ENCODE data around the gene HOXB5. TPM values are rescaled to one million over a fixed set of nuclear protein-coding genes. Genes with fewer than 3 reads are reported as not detected.

Gene HOXB5
- total and polyA plus RNA-seq, 2 donors = 0.16 to 1.2 TPM

DNA sequence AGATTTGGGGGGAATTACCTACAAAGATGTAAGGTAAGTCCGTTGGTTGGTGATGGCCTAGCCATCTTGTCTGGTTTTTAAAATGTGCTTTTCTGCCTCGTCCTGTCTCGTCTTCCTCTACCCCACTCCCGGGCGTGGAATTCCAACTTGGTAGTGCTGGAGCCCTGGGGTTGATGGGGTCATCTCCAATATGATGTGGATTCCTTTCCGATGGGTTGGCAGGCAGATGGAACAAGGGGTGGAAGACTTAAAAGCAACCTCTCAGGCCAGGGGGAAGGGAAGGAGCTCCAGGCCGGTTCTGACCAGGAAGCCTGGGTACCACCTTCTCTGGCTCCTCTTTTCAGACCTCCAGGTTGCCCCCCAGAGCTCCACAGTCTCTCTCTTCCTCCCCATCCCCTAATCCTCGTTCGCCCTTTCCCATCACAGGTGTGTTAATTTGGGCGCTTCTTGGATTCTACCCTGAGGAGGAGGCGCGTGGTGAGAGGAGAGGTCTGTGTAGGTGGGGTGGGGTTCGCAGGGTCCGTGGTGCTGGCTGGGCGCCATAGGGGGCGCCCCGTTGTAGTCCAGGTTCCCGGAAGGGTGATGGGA, 43.6 kb downstream of the HOXB5 start:
- Histone ChIP-seq H3K36me3 (ENCODE audit: insufficient read depth) (no peaks in the 10 kb centered on the region), H3K4me1 (ENCODE audit: insufficient read depth) (peaks cover 2% of the 10 kb centered on the region), H3K27ac (ENCODE audit: low read depth) (no peak overlapping the region), H3K4me3 (ENCODE audit: low read depth, low read length) (no peak overlapping the region)
- 76% methylated on average over 18 of the region's 18 CpGs for WGBS
- DNase-seq (ENCODE audit: extremely low spot score) = no peak

DNA sequence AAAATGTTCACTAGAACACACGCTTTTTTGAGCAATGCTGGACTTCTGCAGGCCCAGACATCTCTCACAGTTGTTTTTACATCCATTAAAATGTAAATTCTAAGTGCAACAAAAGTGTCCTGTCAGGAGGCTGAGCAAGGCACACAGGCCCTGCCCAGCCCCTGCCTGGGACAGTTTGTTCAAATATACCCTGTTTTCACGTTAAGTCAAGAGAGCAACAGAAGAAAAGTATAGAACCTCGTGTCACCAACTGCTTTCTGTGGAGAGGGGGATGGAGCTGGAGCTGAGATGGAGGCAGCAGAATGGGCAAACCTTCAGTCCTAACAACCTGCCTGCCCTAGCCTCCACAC, 44.3 kb downstream of the HOXB5 start:
- no peak overlapping the region for H3K27ac ChIP-seq (ENCODE audit: low read depth)
- no peak overlapping the region for H3K4me3 ChIP-seq (ENCODE audit: low read depth, low read length)
- 82% methylated on average over 3 of the region's 3 CpGs for WGBS
- H3K36me3 ChIP-seq (ENCODE audit: insufficient read depth) = no peaks in the 10 kb centered on the region
- DNase-seq (ENCODE audit: extremely low spot score) = no peak
- peaks cover 2% of the 10 kb centered on the region for H3K4me1 ChIP-seq (ENCODE audit: insufficient read depth)

DNA sequence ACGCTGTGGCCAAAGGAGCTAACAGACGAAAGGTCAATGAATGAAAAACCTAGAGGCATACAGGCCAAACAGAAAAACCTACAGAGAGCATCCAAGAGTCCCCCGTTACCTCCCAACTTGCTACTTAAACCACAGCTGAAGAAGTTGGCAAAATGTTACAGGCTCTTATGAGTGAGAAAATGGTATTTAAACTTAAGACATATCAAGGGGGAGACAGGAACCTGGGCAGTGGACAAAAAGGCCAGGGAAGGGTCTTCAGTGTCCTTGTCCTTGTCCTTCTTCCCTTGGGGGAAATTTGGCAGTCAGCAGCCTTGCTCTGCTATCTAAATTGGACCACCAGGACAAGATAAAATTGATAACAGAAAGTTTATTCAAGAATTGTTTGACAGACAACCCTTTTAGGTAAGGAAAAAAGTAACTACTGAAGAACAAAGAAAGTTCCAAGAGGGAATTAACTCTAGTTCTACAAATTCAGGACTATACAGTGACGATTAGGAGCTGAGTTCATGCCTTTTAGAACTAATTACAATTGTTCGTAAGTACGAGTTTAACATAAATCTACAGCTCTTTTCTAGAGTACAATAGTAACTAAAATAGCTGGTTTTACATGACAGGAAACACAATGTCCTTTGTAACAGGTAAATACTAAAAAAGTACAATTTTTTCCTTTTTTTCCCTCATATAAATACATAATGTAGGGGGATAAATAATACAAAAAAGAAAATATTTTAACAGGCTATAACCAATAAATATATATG, 44.9 kb downstream of the HOXB5 start:
- peaks cover 2% of the 10 kb centered on the region for H3K4me1 ChIP-seq (ENCODE audit: insufficient read depth)
- no peak for DNase-seq (ENCODE audit: extremely low spot score)
- H3K4me3 ChIP-seq (ENCODE audit: low read depth, low read length) = no peak overlapping the region
- H3K36me3 ChIP-seq (ENCODE audit: insufficient read depth) = no peaks in the 10 kb centered on the region
- 64% methylated on average over 6 of the region's 6 CpGs for WGBS
- H3K27ac ChIP-seq (ENCODE audit: low read depth) = no peak overlapping the region

DNA sequence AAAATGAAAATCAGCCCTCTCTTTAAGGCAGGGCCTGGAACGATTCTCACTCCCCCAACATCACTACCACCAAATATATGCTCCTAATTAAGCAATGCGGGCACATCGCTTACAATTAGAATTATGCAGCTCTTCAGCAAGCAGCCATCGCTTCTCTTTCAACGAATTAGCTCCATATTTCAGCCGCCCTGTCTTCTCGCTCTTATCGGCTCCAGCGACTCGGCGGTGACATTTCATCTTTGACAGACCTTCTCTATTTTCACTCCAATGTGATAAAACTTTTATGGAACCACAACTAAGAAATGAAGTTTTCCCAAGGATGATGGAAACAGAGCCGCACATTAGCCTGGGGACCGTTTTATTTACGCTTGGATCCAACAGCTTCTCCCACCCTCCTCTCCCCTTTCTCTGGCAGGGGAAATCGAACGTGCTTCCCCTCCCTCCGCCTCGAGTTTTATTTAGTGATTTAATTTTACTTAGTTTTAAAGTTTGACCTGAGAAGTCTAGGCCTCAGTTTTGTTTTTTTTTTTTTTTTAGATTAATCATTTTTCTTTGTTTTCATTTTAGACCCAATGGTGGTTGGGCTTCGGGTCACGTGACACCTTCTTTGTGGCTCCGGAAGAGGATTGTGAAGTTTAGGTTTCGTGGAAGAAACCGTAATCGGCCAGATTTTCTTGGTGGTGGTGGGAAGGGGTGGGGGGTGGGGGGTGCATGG, 45.6 kb downstream of the HOXB5 start:
- H3K4me1 ChIP-seq (ENCODE audit: insufficient read depth) = peaks cover under 1% of the 10 kb centered on the region
- H3K4me3 ChIP-seq (ENCODE audit: low read depth, low read length) = no peak overlapping the region
- WGBS = 47% methylated on average over 24 of the region's 24 CpGs
- H3K36me3 ChIP-seq (ENCODE audit: insufficient read depth) = no peaks in the 10 kb centered on the region
- DNase-seq (ENCODE audit: extremely low spot score) = no peak
- H3K27ac ChIP-seq (ENCODE audit: low read depth) = no peak overlapping the region

DNA sequence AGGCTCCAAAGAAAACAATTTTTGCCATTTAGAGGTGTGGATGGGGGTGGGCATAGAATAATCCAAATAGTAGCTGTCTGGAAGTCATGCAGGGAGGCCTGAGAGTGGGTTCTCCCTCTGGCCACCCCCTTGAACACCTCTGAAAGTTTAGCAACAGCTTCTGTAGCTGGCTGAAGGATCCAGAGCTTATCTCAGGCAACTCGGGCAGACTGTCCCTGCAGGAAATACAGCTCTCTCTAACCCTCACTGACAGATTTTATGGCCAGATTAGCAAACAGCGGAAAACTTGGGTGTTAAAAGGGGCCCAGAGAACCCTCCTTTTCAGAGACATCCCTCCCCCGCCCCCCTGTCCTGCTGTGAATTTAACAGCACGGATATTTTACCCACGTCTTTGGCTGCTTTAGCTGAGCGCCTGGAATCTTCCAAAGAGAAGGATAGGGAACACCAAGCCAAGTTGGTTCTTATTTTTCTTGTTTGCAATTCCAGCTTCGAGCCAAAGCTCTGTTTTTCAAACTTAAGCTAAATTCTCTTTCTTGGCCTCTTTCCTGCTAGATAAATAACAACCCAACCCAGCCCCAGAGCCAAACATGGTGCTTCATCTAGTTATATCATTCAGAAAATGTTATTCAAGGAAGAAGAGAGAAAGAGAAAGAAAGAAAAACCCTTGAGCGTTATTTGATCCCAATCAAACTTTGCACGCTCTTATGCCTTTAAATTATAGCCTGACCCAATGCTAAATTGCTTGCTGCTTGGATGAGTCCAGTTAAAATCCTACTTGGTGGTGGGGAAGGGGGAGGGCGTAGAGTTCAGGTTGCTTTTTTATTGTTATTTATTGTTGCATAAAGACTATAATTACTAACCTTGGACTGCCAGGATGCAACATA, 46.4 kb downstream of the HOXB5 start:
- 23% methylated on average over 10 of the region's 10 CpGs for WGBS
- no peak overlapping the region for H3K27ac ChIP-seq (ENCODE audit: low read depth)
- no peaks in the 10 kb centered on the region for H3K4me1 ChIP-seq (ENCODE audit: insufficient read depth)
- H3K4me3 ChIP-seq (ENCODE audit: low read depth, low read length) = no peak overlapping the region
- no peaks in the 10 kb centered on the region for H3K36me3 ChIP-seq (ENCODE audit: insufficient read depth)
- no peak for DNase-seq (ENCODE audit: extremely low spot score)

DNA sequence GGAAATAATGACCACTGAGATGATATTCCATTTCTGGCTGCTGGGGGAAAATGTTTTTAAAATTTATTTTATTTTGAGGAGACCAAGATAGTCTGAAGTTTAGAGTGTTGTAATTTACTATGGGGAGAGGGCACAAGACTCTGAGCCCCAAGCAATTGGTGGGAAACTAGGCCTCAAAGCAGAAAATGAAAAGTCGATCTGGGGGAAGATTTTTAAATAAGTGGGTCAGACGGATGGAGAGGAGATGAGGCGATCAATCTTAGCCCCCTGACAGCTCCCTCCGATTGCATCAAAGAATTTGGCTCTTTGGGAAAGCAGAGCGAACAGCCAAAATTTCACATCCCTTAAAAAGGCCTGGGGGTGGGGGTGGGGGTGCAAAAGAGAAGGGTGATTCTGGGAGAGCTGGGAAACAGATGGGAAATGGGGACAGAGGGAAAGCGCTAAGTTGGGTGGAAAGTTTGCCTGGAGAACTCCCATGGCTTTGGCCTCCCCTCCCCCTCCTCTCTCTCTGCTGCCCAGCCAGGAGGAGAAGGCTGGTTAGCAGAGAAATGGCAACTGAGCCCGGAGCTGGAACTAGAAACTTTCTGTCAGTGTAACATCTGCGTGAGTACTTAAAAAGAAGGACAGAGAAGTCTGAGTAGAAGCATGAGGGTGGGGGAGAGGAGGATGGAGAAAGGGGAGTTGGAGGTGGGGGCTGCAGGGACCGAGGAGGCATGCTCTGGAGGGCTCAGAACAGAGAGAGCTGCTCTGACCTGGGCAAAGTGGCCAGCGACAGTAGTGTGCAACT, 47.2 kb downstream of the HOXB5 start:
- H3K4me3 ChIP-seq (ENCODE audit: low read depth, low read length) = no peak overlapping the region
- WGBS = 49% methylated on average over 10 of the region's 10 CpGs
- no peak overlapping the region for H3K27ac ChIP-seq (ENCODE audit: low read depth)
- no peaks in the 10 kb centered on the region for H3K36me3 ChIP-seq (ENCODE audit: insufficient read depth)
- no peaks in the 10 kb centered on the region for H3K4me1 ChIP-seq (ENCODE audit: insufficient read depth)
- no peak for DNase-seq (ENCODE audit: extremely low spot score)

DNA sequence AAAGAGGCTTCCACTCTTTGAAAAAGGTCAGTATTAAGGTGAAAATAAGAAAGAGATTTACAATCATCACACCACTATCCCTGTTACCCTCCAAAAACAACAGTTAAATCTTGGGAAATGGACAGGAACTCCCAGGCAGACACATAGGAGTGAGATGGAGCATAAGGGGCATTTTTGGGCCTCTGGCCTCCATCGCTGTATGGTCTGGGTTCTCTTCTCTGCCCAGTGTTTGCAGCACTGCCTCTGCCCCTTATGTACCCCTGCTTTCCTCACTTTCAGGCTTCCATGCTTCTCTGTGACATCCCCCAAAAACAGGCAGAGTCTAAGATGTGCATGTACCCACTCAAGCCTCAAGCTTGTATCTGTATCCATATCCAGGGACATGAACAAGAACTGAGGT, 48.0 kb downstream of the HOXB5 start:
- 98% methylated on average over 1 of the region's 1 CpG for WGBS
- Histone ChIP-seq H3K27ac (ENCODE audit: low read depth) (no peak overlapping the region), H3K4me1 (ENCODE audit: insufficient read depth) (no peaks in the 10 kb centered on the region), H3K36me3 (ENCODE audit: insufficient read depth) (no peaks in the 10 kb centered on the region), H3K4me3 (ENCODE audit: low read depth, low read length) (no peak overlapping the region)
- DNase-seq (ENCODE audit: extremely low spot score) = no peak

DNA sequence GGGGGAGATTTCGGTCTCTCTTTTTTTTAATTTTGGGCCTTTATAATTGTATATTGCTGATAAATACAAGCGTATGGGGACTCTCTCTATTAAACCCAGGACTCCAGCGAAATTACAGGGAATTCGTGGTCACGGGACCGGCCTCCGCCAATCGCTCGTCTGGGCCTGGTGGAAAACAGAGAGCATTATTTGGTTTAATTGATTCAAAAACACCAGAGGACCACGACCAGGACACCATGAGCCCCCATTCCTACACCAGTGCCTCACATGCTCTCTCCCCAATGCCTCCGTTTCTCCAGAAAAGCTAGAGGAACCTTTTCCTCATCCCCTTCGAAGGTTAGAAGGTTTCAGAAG, 48.6 kb downstream of the HOXB5 start, which contains the start of gene HOXB2:
TSS of gene HOXB2 (minus strand) at position 88 of the 354 bp plus-strand sequence. CDS start 198 bp downstream, outside the sequence.
- no peak for DNase-seq (ENCODE audit: extremely low spot score)

DNA sequence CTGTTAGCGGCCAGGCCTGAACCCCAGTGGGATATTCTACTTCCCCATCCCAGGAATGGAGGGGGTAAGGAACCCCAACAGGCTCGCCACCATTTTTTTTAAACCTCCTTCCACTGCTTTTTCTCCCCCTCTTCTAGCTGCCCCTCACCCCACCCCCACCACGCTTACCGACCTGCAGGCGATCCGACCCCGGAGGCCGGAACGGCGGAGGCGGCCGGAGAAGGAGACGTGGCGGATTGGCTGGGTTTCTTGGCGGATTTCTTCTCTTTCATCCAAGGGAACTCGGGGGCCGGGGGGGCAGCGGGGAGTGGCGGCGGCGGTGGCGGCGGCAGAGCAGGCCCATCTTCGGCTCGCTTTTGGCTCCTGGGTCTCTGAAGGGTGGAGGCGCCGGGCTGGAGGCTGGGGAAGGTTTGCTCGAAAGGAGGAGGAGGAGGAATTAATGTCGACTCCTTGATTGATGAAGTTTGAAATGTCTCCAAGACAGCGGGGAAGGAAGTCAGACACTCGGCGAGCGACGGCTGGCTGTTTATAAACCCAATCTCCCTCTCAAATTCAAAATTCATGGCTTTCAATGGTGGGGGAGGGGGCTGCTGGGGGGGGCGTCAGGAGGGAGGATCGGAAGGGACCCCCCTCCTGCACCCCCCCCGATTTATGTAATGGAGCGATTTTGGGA, 49.1 kb downstream of the HOXB5 start:
- Histone ChIP-seq H3K4me1 (ENCODE audit: insufficient read depth) (no peaks in the 10 kb centered on the region), H3K36me3 (ENCODE audit: insufficient read depth) (no peaks in the 10 kb centered on the region), H3K4me3 (ENCODE audit: low read depth, low read length) (peak overlapping the region; percentile 64), H3K27ac (ENCODE audit: low read depth) (peak overlapping the region; percentile 27)
- WGBS = 9% methylated on average over 38 of the region's 38 CpGs
- no peak for DNase-seq (ENCODE audit: extremely low spot score)

More for the DNA sequence above, 48.6 kb downstream of the HOXB5 start, which contains the start of gene HOXB2:
- 50% methylated on average over 12 of the region's 12 CpGs for WGBS
- Histone ChIP-seq H3K27ac (ENCODE audit: low read depth) (peak within 1 kb of the TSS; percentile 84), H3K36me3 (ENCODE audit: insufficient read depth) (no peaks in the 10 kb centered on the region), H3K4me1 (ENCODE audit: insufficient read depth) (no peaks in the 10 kb centered on the region), H3K4me3 (ENCODE audit: low read depth, low read length) (peak within 1 kb of the TSS; percentile 64)

DNA sequence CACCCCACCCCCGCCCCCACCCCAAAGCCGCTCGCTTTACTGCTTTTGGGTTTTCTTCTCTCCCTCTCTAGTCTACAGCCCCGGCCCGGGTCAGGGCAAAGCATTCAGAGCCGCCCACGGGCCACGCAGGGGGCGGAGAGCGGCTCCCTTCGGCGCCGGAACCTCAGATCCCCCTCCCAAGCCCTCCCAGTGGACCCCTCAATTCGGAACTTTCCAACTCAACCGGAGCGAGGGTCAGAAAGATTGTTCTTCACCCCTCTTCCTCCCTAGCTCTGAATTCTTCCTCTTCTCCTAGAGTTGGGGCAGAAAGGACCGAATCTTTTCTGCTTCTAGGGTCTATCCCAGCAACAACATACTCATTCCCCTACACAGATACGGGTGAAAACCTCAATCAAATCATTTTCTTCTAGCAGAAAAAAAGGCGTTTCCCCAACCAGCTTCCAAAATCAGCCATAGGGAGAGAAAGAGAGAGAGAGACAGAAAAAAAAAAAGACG, 49.7 kb downstream of the HOXB5 start:
- WGBS = 14% methylated on average over 20 of the region's 20 CpGs
- Histone ChIP-seq H3K4me3 (ENCODE audit: low read depth, low read length) (peak overlapping the region; percentile 64), H3K4me1 (ENCODE audit: insufficient read depth) (no peaks in the 10 kb centered on the region), H3K36me3 (ENCODE audit: insufficient read depth) (no peaks in the 10 kb centered on the region), H3K27ac (ENCODE audit: low read depth) (peak overlapping the region; percentile 84)
- DNase-seq (ENCODE audit: extremely low spot score) = no peak

DNA sequence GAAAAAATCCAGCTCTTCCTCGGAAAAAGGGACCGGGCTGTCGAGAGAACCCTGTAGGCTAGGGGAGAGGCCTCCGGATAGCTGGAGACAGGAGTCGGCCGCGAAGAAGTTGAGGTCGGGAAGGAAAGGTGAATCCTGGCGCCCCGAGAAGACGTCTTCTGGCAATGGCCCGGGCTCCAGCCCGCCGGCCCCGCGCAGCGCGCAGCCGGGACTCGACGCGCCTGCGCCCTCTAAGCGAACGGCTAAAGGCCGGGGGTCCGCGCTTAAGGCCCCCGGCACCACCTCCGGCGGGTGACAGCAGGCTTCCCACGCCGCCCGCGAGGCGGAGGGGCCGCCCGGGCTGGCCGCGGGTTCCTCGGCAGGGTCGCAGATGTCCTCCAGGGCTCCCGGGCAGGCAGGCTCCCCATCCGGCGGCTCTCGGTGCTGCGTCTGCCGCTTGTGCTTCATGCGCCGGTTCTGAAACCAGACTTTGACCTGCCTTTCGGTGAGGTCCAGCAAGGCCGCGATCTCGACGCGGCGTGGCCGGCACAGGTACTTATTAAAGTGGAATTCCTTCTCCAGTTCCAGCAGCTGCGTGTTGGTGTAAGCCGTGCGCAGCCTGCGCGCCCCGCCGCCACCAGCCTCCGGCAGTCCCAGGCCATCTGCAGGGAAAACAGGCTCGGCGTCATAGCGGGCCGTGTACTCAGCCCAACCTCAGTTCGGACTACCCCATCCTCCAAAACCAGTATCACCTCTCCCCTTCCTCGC, 50.3 kb downstream of the HOXB5 start:
- no peaks in the 10 kb centered on the region for H3K36me3 ChIP-seq (ENCODE audit: insufficient read depth)
- WGBS = 3% methylated on average over 72 of the region's 72 CpGs
- DNase-seq (ENCODE audit: extremely low spot score) = no peak
- peak overlapping the region; percentile 64 for H3K4me3 ChIP-seq (ENCODE audit: low read depth, low read length)
- no peaks in the 10 kb centered on the region for H3K4me1 ChIP-seq (ENCODE audit: insufficient read depth)
- peak overlapping the region; percentile 84 for H3K27ac ChIP-seq (ENCODE audit: low read depth)

DNA sequence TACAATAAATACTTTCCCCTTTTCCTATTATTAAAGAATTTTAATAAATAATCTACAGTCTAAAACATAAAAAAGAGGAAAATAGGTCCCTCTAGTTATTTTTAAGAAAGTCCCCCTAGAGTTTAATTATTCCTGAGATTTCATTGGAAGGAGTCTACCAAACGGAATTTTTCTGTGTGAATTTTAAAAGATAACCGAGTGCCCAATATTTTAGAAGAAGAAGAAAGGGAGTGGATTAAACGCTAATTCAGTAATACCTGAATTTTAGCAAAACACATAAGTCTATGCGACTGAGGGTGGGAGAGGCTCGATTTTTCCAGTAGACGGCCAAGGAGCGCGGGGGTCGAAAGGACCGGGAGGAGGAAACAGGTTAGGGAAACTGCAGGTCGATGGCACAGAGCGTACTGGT, 50.9 kb downstream of the HOXB5 start:
- H3K4me3 ChIP-seq (ENCODE audit: low read depth, low read length) = peak overlapping the region; percentile 64
- WGBS = 14% methylated on average over 12 of the region's 12 CpGs
- no peaks in the 10 kb centered on the region for H3K4me1 ChIP-seq (ENCODE audit: insufficient read depth)

More for the DNA sequence above, 50.9 kb downstream of the HOXB5 start:
- DNase-seq (ENCODE audit: extremely low spot score) = no peak
- Histone ChIP-seq H3K36me3 (ENCODE audit: insufficient read depth) (no peaks in the 10 kb centered on the region), H3K27ac (ENCODE audit: low read depth) (peak overlapping the region; percentile 84)

Measured in urinary bladder (tissue), 4 donors.